HG03442 (cell line): ENCODE measurements around the gene TAGLN2.

Experiments used
- ATAC-seq: cut with Tn5 transposase; IDR thresholded peaks from one replicate; pipeline ENCODE4 v1.9.1; 2021; ENCODE audit warnings: mild to moderate bottlenecking, moderate library complexity; ENCODE audit not compliant: unreplicated experiment

TAGLN2 gene

GRCh38 chr1:159877695-159878444, 47.4 kb downstream of the TAGLN2 start:
- ATAC-seq = no peak

- ATAC-seq = no peak
These were observed 51.7 kb downstream of the TAGLN2 start for GRCh38 chr1:159873530-159874143.

DNA sequence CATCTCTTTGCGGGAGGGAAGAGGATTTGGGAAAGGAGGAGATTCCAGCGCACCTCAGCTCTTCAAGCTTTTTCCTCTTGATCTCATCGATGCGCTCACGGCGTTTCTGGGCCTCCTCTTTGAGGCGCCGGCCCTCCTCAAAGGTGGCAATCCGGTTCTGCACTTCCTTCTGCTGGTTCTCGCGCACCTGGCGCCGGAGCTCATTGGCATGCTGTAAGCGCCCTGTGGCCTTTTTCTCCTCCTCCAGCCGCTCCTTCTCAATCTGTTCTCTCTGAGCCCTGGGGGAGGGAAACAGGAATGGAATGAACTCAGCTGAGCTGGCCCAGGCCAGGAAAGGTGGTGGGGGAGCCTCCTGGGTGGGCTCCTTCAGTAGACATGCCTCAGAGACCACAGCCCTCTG, 52.4 kb downstream of the TAGLN2 start:
- no peak for ATAC-seq

GRCh38 chr1:159870704-159871103, 54.6 kb downstream of the TAGLN2 start:
- no peak for ATAC-seq

GRCh38 chr1:159869607-159870006, 55.7 kb downstream of the TAGLN2 start:
- no peak for ATAC-seq

- no peak for ATAC-seq
These were observed 56.1 kb downstream of the TAGLN2 start for GRCh38 chr1:159869173-159869572.

GRCh38 chr1:159868766-159869165, 56.5 kb downstream of the TAGLN2 start:
- ATAC-seq = no peak
